ENCODE data around the gene TBCC. TPM values are rescaled to one million over a fixed set of nuclear protein-coding genes. Genes with fewer than 3 reads are reported as not detected.

The TBCC gene, protein sequence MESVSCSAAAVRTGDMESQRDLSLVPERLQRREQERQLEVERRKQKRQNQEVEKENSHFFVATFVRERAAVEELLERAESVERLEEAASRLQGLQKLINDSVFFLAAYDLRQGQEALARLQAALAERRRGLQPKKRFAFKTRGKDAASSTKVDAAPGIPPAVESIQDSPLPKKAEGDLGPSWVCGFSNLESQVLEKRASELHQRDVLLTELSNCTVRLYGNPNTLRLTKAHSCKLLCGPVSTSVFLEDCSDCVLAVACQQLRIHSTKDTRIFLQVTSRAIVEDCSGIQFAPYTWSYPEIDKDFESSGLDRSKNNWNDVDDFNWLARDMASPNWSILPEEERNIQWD
- total RNA-seq = 11.0 TPM
- long read RNA-seq, transcript TBCC-201 (1 exons, 1,616 nt) = major isoform, 22 of 22 reads
- long read RNA-seq, partial matches to known transcripts = 0 of 22 reads
- long read RNA-seq, other reads (novel, unspliced or antisense) = 0 of 22 reads

GRCh38 chr6:42745640-42746462, at the start of gene TBCC:
TSS of gene TBCC (minus strand) at chr6:42746103. CDS start at chr6:42746073, 30 bp downstream.
- intact Hi-C loops (cut with DNase I) = loop anchor here (1.0 to 5.0 kb wide), 3 partner anchors 37 to 146 kb away; partner anchors contain the start of gene RPL7L1
- DNase-seq (ENCODE audit: low spot score) = peak; percentile 97

GRCh38 chr6:42795651-42796050, 49.7 kb upstream of the TBCC start:
- intact Hi-C loops (cut with DNase I) = no loop called here
- no peak for DNase-seq (ENCODE audit: low spot score)

GRCh38 chr6:42791706-42792320, 45.9 kb upstream of the TBCC start:
- DNase-seq (ENCODE audit: low spot score) = no peak
- intact Hi-C loops (cut with DNase I) = no loop called here

DNA sequence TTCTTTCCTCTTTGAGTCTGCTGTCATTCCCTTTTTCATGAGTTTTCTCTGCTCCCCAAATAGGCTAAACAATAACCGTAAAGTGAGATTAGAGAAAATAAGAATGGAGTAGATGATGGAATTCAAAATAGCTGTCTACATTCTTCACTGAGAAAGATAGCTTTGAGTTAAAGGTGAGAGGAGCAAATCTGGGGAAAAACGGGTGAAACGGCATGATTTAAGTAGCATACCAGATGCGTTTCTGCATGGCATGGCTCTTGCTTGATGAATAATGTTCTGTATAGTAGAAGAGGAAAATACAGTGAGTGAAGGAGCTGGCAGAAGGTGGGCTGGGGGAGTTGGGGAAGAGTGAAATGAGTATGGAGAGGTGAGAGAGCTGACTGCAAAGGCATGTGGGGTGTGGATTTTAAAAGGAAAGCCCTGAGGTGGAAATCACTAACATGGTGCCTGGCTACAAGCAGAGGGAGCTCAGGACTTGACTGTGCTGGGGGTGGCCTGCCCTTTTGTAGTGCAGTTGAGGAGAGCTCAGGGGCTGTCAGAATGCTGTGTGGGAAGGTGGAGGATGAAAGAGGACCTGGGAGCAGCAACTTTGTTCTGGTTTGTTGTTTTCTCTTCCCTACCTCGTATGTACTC, 44.8 kb upstream of the TBCC start:
- no peak for DNase-seq (ENCODE audit: low spot score)
- intact Hi-C loops (cut with DNase I) = no loop called here

- DNase-seq (ENCODE audit: low spot score) = no peak
- intact Hi-C loops (cut with DNase I) = no loop called here
These were observed 42.8 kb upstream of the TBCC start for GRCh38 chr6:42788671-42789070.

- no peak for DNase-seq (ENCODE audit: low spot score)
- intact Hi-C loops (cut with DNase I) = no loop called here
These were observed 41.2 kb upstream of the TBCC start for GRCh38 chr6:42787063-42787472.

GRCh38 chr6:42786525-42786985, 40.7 kb upstream of the TBCC start:
- intact Hi-C loops (cut with DNase I) = no loop called here
- no peak for DNase-seq (ENCODE audit: low spot score)

DNA sequence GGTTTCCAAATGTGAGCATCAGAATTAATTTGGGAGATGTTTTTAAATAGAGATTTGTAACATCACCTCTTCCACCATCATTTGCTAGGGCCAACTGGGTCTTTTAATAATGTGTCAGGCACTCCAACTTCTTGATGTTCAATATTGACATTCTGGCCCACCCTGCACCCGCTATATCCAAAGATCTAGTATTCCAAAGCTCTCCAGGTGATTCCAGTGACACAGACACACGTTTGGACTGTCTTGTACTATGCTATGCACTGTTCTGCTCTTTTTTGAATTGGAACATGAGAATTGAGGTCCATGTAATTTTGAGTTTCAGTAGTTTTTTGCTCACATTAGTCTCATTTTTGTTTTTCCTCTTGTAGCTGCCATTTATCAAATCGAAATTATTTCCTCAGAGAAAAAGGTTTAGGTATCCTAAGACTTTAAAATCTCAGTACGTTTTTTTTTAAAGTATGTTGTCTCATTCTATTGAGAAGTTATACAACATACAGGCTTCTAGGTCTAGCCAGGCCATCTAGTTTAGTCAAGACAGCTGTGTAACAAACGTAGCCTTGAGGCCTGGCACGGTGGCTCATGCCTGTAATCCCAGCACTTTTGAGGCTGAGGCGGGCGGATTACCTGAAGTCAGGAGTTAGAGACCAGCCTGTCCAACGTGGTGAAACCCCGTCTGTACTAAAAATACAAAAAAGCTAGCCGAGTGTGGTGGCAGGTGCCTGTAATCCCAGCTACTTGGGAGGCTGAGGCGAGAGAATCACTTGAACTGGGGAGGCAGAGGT, 39.0 kb upstream of the TBCC start:
- intact Hi-C loops (cut with DNase I) = loop anchor here (5.0 kb wide), 2 partner anchors 37 to 92 kb away; partner anchors contain the start of gene RPL7L1
- no peak for DNase-seq (ENCODE audit: low spot score)

GRCh38 chr6:42783876-42784642, 38.2 kb upstream of the TBCC start:
- no peak for DNase-seq (ENCODE audit: low spot score)
- intact Hi-C loops (cut with DNase I) = loop anchor here (1.0 to 5.0 kb wide), 3 partner anchors 38 to 93 kb away; partner anchors contain the start of genes RPL7L1 and TBCC

DNA sequence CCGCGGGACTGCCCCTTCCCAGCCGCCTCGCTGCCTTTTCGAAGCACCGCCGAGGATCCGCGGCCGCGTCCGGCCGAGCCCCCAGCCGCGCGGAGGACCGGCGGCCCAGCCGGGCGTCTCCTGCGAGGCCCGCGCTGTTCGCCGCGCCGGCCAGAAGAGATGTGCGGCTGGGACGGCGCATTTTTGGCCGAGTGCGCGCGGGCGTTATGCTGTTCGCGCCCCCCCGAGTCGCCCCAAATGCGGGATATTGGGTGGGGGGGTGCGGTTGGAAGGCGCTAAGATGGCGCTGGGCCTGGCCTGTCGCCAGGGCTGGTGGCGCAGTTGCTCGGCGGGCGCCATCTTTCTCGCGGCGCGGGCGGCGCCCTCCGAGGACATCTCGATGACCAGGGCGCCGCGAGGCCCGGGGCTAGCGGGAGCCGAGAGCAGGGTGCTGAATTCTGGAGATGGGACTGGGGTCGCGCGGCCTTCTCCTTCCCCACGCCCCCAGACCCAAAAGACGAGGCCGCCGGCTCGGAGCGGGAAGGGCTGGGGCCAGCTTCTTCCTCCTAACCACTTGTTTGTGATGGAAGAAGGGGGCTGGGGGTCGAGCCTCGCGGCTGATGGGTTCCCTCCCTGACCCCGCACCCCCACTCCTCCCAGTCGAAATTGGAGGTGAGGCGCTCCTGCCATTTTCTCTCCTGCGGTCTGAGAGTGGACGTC, 37.4 kb upstream of the TBCC start:
- intact Hi-C loops (cut with DNase I) = loop anchor here (1.0 to 5.0 kb wide), 3 partner anchors 37 to 94 kb away; partner anchors contain the start of genes RPL7L1 and TBCC
- DNase-seq (ENCODE audit: low spot score) = peak; percentile 89

DNA sequence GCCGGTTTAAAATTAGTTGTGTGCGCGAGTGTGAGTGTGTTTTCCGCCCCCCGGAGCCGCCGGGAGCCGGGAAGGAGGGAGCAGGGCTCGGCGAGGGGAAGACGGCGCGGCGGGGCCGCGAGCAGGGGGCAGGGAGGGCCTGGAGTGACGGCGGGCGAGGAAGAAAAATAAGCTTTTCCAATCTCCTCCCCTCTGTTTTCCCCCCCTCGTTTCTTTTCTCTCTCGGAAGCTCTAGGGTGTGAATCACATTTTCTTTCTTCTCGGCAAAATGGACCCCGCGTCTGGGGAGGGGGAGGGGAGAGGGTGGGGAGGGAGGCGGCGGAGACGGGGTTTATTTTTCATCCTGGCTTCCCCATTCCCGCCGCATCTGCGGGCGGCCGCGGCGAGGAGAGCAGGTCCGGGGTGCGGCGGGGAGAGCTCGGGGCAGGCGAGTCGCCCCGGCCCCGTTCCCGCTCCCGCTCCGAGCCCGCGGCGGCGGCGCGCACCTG, 36.8 kb upstream of the TBCC start:
- intact Hi-C loops (cut with DNase I) = loop anchor here (1.0 to 5.0 kb wide), 3 partner anchors 36 to 95 kb away; partner anchors contain the start of genes RPL7L1 and TBCC
- DNase-seq (ENCODE audit: low spot score) = peak; percentile 90

- DNase-seq (ENCODE audit: low spot score) = peak; percentile 78
- intact Hi-C loops (cut with DNase I) = loop anchor here (5.0 kb wide), 2 partner anchors 40 to 95 kb away; partner anchors contain the start of gene RPL7L1
These were observed 36.1 kb upstream of the TBCC start, which contains the start of gene BICRAL for GRCh38 chr6:42781796-42782688. TSS of gene BICRAL (plus strand) at chr6:42782052. CDS start at chr6:42822023, 39,971 bp downstream.

DNA sequence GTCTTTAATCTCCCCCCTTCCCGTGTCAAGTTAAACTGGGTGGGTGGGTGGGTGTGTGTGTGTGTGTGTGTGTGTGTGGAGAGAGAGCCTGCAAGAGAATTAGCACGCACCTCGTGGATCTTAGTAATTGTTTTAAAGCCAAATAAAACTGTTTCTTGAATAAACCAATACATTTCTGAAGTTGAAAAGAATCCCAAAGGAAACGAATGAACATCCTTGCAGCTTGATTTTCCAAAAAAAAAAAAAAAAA, 35.6 kb upstream of the TBCC start:
- intact Hi-C loops (cut with DNase I) = loop anchor here (5.0 kb wide), 2 partner anchors 41 to 96 kb away; partner anchors contain the start of gene RPL7L1
- no peak for DNase-seq (ENCODE audit: low spot score)

DNA sequence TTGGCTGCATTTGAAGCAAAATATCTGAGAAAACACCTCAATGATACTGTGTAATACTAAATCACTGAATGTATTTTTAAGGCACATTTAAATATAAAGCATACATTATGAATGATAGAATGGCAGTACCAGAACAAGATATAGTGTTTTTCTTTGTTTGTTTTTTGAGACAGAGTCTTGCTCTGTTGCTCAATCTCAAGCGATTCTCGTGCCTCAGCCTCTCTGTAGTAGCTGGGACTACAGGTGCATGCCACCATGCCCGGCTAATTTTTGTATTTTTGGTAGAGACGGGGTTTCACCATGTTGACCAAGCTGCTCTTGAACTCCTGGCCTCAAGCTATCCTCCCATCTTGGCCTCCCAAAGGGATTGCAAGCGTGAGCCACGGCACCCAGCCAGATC, 33.6 kb upstream of the TBCC start:
- intact Hi-C loops (cut with DNase I) = no loop called here
- DNase-seq (ENCODE audit: low spot score) = no peak

GRCh38 chr6:42778122-42778521, 32.2 kb upstream of the TBCC start:
- no peak for DNase-seq (ENCODE audit: low spot score)
- intact Hi-C loops (cut with DNase I) = no loop called here

All from cardiac septum (tissue), 1 donor.